ENCODE data around the gene FPR2.
A peak's percentile ranks its signal among the peaks of the same experiment; 100 is the strongest.
"Not testable (repeated sequence)": the region's sequence is repeated elsewhere in the genome, so short reads cannot be mapped to it uniquely, and the experiment has no call there.

FPR2 gene

DNA sequence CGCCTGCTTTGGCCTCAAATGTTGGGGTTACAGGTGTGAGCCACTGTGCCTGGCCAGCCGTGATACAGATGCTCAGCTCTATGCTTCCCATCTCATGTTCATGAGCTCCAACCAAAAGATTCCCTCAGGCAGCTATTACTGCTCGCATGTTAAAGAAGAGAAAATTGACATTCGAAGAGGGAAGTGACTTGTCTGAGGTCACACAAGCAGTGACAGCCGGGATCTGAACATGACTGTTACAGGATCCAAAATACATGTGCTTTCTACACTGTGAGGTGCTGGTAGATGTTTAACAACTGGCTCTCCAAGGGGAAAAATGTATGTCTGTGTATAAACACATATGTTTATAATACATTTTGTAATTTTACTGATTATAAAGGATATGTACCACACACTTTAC, 20.6 kb upstream of the FPR2 start:
- DNase-seq, result no peak

DNA sequence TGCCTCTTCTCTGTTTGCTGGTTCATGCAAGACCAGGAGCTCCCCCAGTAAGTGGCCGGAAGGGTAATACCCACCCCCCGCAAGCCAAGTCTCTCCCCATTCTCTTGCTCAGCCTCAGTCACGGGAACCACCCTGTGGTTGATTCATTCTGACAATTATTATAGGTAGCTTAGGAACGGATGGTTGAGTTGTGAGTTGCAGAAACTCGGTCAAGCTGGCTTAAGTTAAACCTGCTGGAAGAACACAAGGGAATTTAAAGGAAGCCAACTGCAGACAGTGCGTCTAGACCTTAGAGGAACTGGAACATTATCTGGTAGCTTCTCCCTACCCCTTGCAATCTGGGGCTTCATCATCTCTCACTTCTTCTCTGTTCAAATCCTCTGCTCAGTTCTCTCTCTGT, 18.2 kb upstream of the FPR2 start:
- no peak for DNase-seq

DNA sequence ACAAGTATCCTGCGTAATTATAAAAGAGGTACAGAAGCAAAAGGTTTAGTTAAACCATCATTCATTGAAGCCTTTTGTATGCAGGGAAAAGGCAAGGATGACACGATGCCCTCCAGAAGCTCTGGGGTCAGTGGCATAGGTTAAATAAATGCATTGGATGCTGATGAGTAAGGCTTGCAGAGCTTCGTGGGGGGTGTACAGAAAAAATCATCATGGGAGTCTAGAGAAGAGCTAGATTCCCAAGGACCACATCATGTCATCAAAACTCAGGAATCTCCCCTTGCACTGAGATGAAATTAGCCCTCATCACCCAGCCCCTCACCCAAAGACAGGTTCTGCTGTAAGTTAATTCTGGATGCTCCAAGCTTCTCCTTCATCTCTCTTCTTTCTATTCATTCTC, 17.6 kb upstream of the FPR2 start:
- no peak for DNase-seq

- DNase-seq, result no peak
Observed at GRCh38 chr19:51746731-51747130, 14.2 kb upstream of the FPR2 start.

- DNase-seq, result no peak
Observed at GRCh38 chr19:51749979-51750378, 11.0 kb upstream of the FPR2 start.

DNA sequence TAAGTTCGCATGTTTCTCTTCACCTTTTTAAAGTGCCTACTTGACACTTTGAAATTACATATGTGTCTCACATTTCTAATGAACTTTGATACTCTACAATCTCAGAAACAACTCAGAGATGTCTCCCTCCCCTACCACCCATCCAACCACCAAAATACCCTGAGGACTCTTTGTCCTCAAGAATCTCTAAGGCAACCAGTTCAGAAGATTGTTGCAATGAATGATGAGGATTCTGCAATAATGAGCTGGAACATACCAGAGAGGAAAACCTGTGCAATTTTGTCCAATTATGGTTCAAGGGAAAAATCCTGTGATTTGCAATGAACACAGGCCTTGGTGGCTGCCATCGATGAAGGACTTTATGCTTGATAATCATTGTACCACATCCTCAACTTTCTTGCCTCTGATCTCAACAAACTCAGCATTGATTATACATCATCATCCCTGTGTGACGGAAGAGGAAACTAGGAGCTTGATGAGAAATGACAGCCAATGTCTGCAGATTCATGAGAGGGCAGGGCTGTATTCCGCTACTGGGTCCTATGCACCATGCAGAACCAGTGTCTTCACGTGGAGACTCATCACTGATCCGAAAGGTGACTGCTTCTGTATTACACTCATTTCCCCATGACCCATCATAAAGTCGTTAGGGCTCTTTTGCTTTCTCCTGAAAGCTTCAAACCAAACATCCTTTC, 10.4 kb upstream of the FPR2 start:
- DNase-seq, result no peak

DNA sequence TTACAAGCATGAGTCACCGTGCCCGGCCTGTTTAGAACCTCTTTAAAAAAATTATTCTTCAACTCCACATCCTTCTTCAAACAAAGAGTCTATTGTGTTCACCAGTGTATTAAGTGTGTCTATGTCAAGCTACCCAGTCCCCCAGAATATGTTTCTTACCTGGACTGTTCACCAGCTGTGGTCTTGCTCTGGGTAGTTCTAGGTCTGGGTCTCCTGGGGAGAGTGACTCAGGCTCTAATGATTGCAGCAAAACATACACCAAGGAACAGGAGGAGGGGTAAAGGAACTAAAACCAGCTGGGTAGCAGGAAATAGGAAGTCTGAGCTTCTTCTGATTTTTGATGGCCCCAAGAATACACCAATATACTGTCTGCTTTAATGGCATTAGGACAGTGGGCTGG, 9.3 kb upstream of the FPR2 start, which contains the start of gene FPR1:
FPR1 (minus strand) TSS at position 224 of the 400 bp plus-strand sequence. CDS start 4,884 bp downstream, outside the sequence.
- no peak for DNase-seq

- DNase-seq, result no peak
Observed at GRCh38 chr19:51754109-51754508, 6.9 kb upstream of the FPR2 start.

- no peak for DNase-seq
Observed at GRCh38 chr19:51754770-51755169, 6.2 kb upstream of the FPR2 start.

DNA sequence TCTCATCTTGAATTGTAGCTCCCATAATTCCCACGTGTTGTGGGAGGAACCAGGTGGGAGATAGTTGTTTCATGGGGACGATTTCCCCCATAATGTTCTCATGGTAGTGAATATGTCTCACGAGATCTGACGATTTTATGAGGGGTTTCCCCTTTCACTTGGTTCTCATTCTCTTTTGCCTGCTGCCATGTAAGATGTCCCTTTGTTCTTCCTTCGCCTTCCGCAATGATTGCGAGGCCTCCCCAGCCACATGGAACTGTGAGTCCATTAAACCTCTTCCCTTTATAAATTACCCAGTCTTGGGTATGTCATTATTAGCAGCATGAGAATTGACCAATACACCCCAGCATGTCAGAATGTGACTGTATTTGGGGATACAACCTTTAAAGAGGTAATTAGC, 5.4 kb upstream of the FPR2 start:
- DNase-seq, result no peak

DNA sequence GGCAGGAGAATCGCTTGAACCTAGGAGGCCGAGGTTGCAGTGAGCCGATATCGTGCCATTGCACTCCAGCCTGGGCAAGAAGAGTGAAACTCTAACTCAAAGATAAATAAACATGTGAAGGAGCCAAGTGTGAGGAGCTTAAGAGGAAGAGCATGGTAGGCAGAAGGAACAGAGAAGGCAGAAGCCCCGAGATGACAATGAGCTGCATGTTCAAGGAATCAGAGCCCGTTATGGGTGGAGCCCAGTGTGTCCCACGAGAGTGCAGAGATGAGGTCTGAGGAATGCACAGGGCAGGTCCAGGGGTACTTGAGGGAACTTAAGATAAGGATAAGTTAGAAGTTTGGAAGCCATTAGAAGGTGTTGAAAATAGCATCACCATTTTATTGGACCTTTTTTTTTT, 716 bp downstream of the FPR2 start:
- DNase-seq, result no peak

- DNase-seq, result no peak
Observed at GRCh38 chr19:51765086-51765485, 4.1 kb downstream of the FPR2 start.

DNA sequence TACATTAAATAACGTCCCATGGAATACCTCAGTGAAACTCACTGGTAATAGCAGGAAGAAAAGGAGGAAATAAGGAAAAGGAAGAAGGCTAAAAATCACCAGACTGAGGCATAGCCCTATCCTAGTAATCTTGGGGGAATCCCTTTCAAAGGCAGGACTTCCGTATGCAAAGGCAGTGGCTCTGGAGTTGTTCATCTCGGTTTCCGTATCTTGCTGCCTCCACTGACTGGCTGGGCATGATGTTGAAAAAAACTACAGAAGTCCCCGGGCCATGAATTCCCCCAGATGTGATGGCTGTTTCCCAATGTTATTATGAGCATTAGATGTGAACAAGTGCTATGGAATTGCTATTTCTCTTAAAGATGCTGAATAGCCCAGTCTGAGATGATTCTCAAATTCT, 5.5 kb downstream of the FPR2 start:
- no peak for DNase-seq

DNA sequence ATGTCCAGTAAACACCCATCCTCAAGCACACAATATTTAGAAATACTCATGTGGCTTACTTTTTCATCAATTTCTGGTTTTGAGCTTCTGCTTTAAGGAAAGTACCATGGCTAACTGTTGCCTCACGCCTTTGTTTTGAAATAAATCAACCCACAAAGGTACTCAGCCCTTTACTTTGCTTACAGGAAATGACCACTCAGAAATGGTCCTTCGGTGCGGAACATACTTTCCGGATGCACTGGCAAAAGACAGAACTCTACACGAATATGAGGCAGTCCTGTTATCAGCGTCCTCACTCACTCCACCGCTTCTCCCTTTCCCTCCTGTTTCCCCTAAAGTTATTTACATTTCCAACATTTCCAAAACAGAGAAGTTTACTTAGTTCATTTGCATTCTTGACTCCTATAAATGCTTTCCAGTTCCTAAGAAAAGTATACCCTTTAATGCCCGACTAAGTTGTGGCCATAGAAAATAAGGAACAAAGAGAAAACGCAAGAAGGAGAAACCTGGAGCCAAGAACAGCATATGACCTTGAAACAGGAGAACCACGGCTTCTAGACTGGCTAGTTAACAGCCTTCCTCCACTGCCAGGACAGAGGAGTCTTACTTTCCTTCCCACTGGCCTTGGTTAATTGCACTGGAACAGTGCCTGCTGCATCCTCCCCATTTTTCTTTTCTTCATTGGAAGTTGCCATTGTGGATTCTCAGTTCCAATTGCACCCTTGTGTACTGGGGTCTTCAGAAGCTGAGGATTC, 10.6 kb downstream of the FPR2 start:
- no peak for DNase-seq

DNA sequence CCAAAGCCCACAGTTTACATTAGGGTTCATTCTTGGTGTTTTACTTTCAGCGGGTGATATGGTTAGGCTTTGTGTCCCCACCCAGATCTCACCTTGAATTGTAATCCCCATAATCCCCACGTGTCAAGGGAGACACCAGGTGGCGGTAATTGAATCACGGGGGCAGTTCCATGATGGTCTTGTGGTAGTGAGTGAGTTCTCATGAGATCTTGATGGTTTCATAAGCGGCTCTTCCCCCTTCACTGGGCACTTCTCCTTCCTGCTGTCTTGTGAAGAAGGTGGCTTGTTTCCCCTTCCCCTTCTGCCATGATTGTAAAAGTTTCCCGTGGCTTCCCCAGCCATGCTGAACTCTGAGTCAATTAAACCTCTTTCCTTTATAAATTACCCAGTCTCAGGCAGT, 12.0 kb downstream of the FPR2 start:
- no peak for DNase-seq

GRCh38 chr19:51776561-51776960, 15.6 kb downstream of the FPR2 start:
- DNase-seq, result not testable (repeated sequence)

- peak; percentile 3 for DNase-seq
Observed at GRCh38 chr19:51777570-51778462, 16.8 kb downstream of the FPR2 start.

DNA sequence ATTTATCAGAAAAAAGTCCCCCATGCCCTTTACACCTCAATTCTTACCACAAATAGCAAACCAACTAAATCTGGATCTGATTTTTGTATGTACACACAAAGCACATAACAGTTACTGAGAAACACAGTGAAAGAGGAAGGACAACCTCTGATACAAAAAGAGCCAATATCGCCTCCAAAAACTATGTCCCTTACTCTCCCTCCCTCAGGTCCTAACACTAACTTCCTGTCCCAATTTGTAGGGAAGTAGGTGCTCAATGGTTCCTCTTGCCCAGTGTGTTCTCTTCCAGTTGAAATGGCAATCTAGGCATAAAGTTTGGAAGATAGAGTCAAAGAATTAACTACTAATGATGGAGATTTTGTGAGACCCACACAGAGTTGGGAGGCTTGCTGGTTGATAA, 18.2 kb downstream of the FPR2 start:
- DNase-seq, result no peak

DNA sequence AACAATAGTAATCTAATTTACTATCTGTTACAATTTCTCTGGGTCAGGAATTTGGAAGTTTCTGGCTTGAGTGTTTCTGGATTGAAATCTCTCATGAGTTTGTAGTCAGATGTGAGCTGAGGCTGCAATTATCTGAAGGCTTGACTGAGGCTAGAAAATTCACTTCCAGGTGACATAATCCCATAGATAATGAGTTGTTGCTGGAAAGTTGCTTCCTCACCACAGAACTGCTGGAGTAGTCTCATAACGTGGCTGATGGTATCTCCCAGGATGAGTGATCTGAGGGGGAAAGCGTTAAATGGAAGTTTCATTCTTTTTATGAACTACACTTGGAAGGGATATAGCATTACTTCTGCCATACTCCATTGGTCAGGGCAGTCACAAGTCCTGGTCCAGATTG, 18.7 kb downstream of the FPR2 start:
- no peak for DNase-seq

DNA sequence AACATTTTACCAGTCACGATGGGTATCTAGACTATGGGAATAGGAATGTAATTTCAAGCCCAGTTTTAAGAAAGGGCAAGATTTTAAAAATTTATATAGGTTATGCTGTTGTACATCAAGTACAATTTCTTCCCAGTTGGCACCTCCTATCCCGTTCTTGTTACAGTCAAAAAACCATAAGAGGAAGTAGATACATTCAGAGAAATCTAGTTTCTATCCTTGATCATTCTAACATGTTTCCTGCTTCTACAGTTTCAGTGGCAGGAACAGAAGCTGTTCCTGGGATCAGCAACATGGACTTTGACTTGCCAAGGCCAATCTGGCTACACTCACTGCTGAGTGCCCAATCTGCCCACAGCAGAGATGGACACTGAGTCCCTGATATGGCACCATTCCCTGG, 19.3 kb downstream of the FPR2 start:
- DNase-seq, result no peak

GRCh38 chr19:51781999-51782398, 21.0 kb downstream of the FPR2 start:
- DNase-seq, result no peak

- no peak for DNase-seq
Observed at GRCh38 chr19:51783372-51783771, 22.4 kb downstream of the FPR2 start.

DNA sequence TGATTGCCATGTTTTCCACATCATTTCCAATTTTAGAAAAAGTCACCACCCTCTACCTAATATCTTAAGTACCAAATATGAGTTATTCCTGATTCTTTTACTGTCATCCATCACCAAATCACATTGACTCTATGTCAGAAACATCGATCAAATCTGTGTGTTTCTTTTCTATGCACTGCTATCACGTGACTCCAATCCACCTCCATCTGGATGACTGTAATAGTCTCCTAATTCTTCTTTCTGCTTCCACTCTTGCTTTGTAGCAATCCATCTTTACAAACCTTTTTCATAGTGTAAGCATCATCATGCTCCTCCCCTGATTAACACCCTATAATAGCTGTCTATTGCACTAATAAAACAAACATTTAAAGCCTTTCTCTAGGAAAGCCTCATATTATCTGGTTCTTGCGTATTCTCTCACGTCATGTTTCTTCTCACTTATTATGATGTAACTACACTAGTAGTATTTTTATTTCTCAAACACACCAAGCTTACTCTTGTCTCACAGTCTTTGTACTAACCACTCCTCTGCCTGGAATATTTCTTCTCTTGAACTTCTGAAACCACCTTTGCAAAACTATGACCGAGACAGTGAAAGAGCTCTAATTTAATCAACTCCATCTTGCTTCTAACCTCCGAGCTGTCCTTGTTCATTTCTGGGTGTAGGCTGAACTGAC, 23.3 kb downstream of the FPR2 start:
- DNase-seq, result no peak

Measured in T-helper 9 cell (primary cell).